Endometrium (tissue), 2 donors: ENCODE results near the gene CCDC102A.
"Not testable (repeated sequence)": the region's sequence is repeated elsewhere in the genome, so short reads cannot be mapped to it uniquely, and the experiment has no call there.

Experiments used
- FAIRE-seq: peaks from 2 replicates; lab custom pipeline; 2012; peaks lifted over from hg19 to GRCh38; lab: Jason Lieb, UNC
- donor health status: control.
- donor health status: control.

Gene CCDC102A

GRCh38 chr16:57500578-57501111, 35.7 kb downstream of the CCDC102A start:
- FAIRE-seq: no peak

GRCh38 chr16:57499941-57500340, 36.4 kb downstream of the CCDC102A start:
- FAIRE-seq: not testable (repeated sequence)

- no peak for FAIRE-seq
Measured at GRCh38 chr16:57498031-57498430, 38.3 kb downstream of the CCDC102A start.

- no peak for FAIRE-seq
Measured at GRCh38 chr16:57497121-57497520, 39.2 kb downstream of the CCDC102A start.

GRCh38 chr16:57493767-57494166, 42.6 kb downstream of the CCDC102A start:
- FAIRE-seq: no peak

GRCh38 chr16:57489229-57489628, 47.1 kb downstream of the CCDC102A start:
- no peak for FAIRE-seq

GRCh38 chr16:57486858-57487834, 49.2 kb downstream of the CCDC102A start:
- no peak for FAIRE-seq

- FAIRE-seq: no peak
Measured at GRCh38 chr16:57485916-57486857, 50.2 kb downstream of the CCDC102A start, which contains the start of gene DOK4. Gene DOK4, minus strand, starts transcription at chr16:57486493. Its CDS starts 6,986 bp downstream, at chr16:57479507.

GRCh38 chr16:57485091-57485915, 51.1 kb downstream of the CCDC102A start:
- no peak for FAIRE-seq

- no peak for FAIRE-seq
Measured at GRCh38 chr16:57484515-57485005, 51.8 kb downstream of the CCDC102A start.

GRCh38 chr16:57483725-57484514, 52.5 kb downstream of the CCDC102A start:
- no peak for FAIRE-seq

GRCh38 chr16:57482845-57483545, 53.4 kb downstream of the CCDC102A start:
- no peak for FAIRE-seq

GRCh38 chr16:57481421-57481820, 55.0 kb downstream of the CCDC102A start:
- FAIRE-seq: no peak

- FAIRE-seq: no peak
Measured at GRCh38 chr16:57480754-57481230, 55.6 kb downstream of the CCDC102A start.

- FAIRE-seq: no peak
Measured at GRCh38 chr16:57479976-57480753, 56.2 kb downstream of the CCDC102A start.

GRCh38 chr16:57479205-57479975, 57.0 kb downstream of the CCDC102A start:
- FAIRE-seq: no peak

- no peak for FAIRE-seq
Measured at GRCh38 chr16:57478396-57479204, 57.8 kb downstream of the CCDC102A start.
